K562 (cell line): ENCODE results near the gene SNRPB.

Experiments used
- ATF6 ChIP-seq: sonication (generic); formaldehyde crosslinking; IDR thresholded peaks from 2 replicates; pipeline ENCODE4 v1.4.0; 2020; ENCODE audit warnings: mild to moderate bottlenecking, missing genetic modification reagents
- KAT7 ChIP-seq: sonication (generic); formaldehyde crosslinking; IDR thresholded peaks from 2 replicates; pipeline ENCODE4 v1.8.0; 2022; ENCODE audit warnings: missing genetic modification reagents, mild to moderate bottlenecking, borderline replicate concordance
- MLX ChIP-seq, 2 experiments: fragments of 450-650 bp in 1 of 2; sonication (generic) in 1 of 2; formaldehyde crosslinking; conservative IDR thresholded peaks; 2 replicates each; pipeline versions ENCODE4 v1.4.0 to v1.8.1; 2020 to 2022; ENCODE audit warnings: mild to moderate bottlenecking in 1 of 2, missing genetic modification reagents in 1 of 2
- MXI1 ChIP-seq: IDR thresholded peaks from 2 replicates; pipeline ENCODE4 v1.6.1; 2011; ENCODE audit warnings: low read depth, mild to moderate bottlenecking, improper control_type of control experiment, low read length
- SMAD4 ChIP-seq: fragments of 250-450 bp; sonication (Bioruptor Pico); conservative IDR thresholded peaks from 2 replicates; pipeline ENCODE4 v1.8.0; 2021; ENCODE audit warnings: inconsistent platforms, mild to moderate bottlenecking, moderate library complexity
- ZNF324 ChIP-seq: fragments of 250-450 bp; sonication (Bioruptor Pico); IDR thresholded peaks from 2 replicates; pipeline ENCODE4 v1.4.0; 2020; ENCODE audit warnings: mild to moderate bottlenecking

- TF ChIP-seq MXI1 (no peak), ATF6 (CRISPR knock-in tag) (no peak), SMAD4 (CRISPR knock-in tag) (no peak), MLX (CRISPR knock-in tag; conservative IDR thresholded peaks at IDR 0.05) (no peak), ZNF324 (CRISPR knock-in tag) (no peak), KAT7 (no peak)
Measured at GRCh38 chr20:2430538-2430937, 40.1 kb downstream of the SNRPB start.
